GM20000 (cell line): Measurements from ENCODE around the gene TGOLN2.

Experiments
- DNase-seq: peaks from one replicate; pipeline ENCODE4 v3.0.0; 2012; ENCODE audit warnings: low spot score
- TF ChIP-seq, protein P1 (sequence below): IDR thresholded peaks from 2 replicates; pipeline ENCODE4 v1.5.1; 2012; ENCODE audit warnings: mild to moderate bottlenecking, control low read depth; ENCODE audit errors: extremely low read depth, missing control alignments

The TGOLN2 gene

DNA sequence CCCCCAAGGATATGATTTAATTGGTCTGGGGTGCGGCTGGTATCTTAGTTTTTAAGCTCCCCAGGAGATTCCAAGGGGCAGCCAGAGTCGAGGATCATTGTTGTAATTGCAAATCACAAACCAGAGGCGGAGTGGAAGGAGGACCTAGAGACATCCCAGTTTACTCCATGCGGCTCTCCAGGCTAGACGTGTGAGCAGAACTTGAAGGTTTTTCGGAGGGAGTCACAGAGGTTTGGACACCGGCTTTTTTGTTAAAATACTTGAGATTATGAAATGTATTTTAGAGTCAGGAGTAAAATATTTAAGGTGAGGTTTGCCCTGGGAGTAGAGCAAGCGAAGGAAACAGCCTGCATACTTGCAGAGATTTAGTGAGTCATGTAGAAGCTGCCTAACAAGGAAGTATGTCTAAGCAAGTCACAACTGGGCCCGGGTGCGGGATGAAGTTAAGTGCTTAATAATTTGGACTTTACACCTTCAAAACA, 39.5 kb downstream of the TGOLN2 start:
- TF ChIP-seq, protein P1, sequence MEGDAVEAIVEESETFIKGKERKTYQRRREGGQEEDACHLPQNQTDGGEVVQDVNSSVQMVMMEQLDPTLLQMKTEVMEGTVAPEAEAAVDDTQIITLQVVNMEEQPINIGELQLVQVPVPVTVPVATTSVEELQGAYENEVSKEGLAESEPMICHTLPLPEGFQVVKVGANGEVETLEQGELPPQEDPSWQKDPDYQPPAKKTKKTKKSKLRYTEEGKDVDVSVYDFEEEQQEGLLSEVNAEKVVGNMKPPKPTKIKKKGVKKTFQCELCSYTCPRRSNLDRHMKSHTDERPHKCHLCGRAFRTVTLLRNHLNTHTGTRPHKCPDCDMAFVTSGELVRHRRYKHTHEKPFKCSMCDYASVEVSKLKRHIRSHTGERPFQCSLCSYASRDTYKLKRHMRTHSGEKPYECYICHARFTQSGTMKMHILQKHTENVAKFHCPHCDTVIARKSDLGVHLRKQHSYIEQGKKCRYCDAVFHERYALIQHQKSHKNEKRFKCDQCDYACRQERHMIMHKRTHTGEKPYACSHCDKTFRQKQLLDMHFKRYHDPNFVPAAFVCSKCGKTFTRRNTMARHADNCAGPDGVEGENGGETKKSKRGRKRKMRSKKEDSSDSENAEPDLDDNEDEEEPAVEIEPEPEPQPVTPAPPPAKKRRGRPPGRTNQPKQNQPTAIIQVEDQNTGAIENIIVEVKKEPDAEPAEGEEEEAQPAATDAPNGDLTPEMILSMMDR, result no peak
- no peak for DNase-seq

DNA sequence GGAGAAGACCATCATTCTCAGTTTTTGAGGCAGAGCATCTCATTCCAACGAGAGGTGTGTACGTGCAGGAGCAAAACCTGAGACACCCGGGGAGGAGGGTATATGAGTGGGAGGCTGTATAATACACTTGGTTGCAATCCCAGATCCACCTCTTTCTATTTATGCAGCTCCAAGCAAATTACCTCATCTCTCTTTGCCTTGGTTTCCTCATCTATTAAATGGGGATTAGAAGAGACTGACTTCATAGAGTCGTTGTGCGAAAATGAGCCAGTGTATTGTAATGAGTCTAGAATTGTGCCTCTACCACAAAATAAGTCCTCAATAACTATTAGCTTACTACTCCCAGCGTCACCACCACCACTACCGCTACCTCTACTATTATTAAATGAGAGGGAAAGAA, 40.1 kb downstream of the TGOLN2 start:
- DNase-seq, result no peak
- TF ChIP-seq, protein P1, result no peak

DNA sequence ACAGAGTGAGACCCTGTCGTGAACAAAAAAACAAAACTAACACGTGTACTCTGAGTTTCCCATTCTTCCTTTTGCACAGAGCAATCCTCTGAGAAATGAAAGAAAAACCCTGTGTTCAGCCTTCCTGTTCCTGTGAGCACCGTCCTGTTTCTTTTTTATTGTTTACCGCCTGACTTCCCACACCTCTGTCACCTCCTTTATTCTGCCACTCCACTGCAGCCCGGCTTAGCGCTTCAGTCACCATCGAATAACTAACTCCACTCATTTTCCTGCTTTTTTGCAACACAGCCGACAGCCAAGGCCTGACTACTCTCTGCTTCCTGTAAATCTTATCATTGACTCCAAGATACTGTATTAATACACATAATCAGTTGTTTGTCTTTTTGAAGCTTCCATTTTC, 40.9 kb downstream of the TGOLN2 start:
- no peak for DNase-seq
- TF ChIP-seq, protein P1, result no peak

DNA sequence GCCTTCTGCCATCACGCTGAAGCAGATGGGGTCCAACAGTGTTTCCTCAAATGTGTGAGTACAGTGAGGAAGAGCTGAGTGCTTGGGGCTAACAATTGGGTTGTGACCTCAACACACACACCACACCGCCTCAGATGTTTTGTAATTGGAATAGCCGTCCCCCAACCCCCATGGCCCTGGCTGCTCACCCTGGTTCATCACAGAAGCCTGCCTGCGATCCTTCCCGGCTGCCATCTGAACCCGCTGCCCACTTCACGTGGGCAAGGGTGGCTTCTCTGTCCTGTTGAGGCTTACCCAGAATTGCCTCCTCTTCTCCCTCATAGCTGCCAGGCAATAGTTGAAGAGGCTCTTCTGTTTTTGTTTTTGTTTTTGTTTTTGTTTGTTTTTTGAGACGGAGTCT, 44.1 kb downstream of the TGOLN2 start:
- TF ChIP-seq, protein P1, result no peak

DNA sequence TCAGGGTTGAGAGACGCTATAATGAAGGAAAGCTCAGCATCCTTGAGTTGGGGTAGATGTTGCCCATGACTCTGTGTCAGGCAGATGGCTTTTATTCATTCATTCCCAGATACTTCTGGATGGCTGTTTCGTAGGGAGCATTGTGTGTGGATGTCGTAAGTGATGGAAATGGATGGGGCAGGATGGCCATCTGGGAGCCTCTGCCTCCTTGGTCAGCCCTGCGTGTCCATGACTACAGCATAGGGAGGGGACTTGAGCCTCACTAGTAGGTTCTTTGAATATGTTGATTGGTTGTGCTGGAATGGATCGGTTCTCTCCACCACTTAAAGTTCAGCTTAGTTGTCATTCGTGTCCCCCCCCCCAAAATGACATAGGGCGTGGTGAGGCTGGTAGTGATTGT, 44.9 kb downstream of the TGOLN2 start:
- TF ChIP-seq, protein P1, result no peak
- DNase-seq, result no peak

More for the DNA sequence above, 44.1 kb downstream of the TGOLN2 start:
- no peak for DNase-seq

DNA sequence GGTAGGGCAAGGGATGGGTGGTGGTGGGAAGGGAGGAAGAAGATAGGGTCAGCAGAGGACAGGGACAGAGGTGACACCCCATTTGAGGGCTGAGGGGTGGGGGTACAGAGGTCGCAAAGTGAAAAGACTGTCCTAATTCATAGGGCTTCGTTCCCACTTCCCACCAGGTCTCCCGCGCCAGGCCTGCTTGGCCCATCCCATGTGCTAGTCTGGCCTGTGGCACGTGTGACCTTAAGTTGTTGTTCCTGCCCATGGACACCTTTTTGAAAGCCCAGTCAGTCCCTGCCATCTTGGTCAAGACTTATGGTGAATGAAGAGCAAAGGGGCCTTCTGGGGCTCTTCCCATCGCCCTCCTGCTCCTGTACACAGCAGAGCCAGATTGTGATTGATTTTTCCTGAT, 46.2 kb downstream of the TGOLN2 start:
- TF ChIP-seq, protein P1, result no peak
- DNase-seq, result no peak

DNA sequence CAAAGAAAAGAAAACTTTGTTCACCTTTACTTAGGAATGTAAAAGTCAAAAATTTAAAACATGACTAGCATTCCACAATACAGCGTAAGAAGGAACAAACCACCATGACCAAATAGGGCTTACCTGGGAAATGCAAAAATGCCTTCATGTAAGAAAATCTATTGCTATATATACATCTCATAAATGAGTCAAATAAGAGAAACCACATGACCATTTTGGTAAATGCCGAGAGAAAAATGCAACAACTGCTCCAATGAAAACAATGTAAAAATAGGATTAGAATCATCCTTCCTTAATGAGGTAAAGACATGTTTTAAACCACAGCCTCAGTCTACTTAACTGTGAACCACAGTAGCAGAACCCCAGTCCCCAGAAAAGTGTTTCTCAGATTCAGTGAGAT, 49.4 kb downstream of the TGOLN2 start:
- TF ChIP-seq, protein P1, result no peak
- DNase-seq, result no peak
